ENCODE results near the gene SLC5A10.
"Not testable (repeated sequence)": the region's sequence is repeated elsewhere in the genome, so short reads cannot be mapped to it uniquely, and the experiment has no call there.

The SLC5A10 gene

GRCh38 chr17:19005789-19006430 lies 53.9 kb downstream of the SLC5A10 start:
- no peak for DNase-seq

GRCh38 chr17:19006698-19007097 lies 54.7 kb downstream of the SLC5A10 start:
- DNase-seq: no peak

GRCh38 chr17:19009970-19010369 lies 58.0 kb downstream of the SLC5A10 start:
- DNase-seq: no peak

DNA sequence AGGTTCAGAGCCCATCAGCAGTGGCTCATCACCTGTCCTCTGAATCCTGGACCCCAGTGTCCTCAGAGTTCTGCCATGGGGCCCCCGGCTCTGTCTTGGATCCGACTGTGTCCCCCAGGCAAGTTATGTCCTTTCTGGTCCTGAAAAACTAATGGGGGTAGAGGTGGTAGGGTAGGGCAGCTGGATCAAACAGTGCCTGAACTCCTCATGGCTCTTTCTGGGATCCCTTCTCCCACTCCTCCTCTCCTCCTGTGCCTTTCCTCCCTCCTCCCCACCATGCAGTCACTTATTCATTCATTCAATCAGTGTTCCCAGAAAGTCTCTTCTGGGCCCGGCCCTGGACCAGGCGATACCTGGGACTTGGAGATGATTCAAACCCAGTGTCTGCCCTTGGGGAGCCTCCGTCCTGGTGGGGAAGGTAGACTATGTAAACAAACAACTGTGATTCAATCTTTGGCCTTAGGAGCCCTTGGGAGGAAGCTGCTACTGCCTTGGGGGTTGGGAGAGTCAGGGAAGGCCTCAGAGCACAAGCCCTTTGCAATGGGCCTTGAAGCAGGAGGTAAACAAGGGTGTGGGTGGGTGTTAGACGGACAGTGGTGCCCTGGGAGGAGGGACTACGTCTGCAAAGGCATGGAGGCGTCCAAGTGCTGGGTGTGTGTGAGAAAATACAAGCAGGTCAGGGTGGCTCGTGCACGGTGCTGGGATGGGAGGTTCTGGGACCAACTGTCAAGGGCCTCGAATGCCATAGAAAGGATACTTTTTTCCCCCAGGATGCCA lies 59.0 kb downstream of the SLC5A10 start:
- no peak for DNase-seq

- DNase-seq: no peak
These were observed 59.6 kb downstream of the SLC5A10 start for GRCh38 chr17:19011581-19011980.

- DNase-seq: no peak
These were observed 60.5 kb downstream of the SLC5A10 start for GRCh38 chr17:19012171-19013080.

DNA sequence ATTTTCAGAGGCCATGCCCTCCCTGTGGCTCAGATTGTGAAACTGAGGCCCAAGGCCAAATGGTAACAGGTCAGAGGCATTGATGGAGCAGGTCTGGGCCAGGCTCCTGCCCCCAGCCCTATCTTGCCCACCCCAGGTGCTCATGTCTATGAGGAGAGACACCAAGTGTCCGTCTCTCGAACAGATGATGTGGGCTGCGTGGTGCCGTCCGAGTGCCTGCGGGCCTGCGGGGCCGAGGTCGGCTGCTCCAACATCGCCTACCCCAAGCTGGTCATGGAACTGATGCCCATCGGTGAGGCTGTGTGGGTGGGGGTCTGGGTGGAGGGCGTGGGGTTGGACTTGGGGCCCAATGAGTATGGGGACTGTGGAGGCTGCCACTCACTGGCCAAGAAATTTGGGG lies 61.3 kb downstream of the SLC5A10 start:
- no peak for DNase-seq

DNA sequence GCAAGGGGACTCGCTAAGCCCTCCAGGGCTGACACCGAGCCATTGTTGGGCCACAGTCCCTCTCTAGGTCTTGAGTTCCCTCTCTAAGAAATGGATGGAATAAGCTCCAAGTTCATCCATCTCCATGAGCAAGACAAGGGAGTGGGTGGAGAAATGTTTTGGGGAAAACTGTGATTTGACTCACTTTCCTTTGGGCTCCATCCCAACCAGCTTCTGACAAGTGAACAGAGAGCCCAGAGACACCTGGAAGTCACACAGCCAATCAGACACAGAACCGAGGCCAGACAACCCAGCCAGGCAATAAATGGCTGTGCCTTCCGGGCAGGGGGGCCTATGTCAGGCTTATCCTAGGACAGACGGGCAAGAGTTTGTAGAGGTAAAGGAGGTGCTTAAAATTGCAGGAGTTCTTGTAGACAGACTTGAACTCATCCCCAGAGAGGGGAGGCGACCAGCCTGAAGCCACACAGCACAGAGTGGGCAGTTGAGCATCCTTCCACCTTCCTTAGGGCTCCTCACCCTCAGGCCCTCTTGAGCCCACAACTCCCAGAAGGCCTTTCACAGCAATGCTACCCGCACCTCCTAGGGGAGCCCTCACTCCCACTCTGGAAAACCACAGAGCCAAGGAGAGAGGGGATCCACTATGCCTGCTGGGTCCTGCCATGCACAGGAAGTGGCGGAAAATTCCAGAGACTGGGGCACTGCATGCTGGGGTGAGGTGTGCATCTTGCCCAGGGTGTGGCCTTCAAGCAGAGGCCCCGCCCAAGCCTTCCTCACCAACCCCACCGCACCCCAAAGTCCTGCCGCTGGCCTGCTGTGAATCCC lies 62.1 kb downstream of the SLC5A10 start:
- DNase-seq: no peak

DNA sequence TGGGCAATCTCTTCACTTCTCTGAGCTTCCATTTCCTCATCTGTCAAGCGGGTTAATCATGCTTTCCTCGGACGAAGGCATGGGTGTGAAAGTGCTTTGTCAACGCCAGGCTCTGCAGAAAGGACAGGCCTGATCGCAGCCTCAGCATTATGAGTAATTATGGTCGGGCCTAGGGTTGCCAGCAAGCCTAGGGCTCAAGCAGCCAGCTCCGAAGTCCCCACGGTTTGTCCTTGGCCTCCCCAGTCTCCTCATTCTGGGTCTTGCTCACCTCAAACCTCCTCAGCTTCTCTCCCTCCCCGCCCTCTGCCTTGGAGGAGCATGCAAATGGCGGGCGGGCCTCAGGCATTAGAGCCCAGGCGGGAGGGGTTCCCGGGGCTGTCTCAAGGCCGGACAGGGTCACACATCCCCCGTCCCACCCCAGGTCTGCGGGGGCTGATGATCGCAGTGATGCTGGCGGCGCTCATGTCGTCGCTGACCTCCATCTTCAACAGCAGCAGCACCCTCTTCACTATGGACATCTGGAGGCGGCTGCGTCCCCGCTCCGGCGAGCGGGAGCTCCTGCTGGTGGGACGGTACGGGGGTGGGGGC lies 62.8 kb downstream of the SLC5A10 start:
- no peak for DNase-seq

DNA sequence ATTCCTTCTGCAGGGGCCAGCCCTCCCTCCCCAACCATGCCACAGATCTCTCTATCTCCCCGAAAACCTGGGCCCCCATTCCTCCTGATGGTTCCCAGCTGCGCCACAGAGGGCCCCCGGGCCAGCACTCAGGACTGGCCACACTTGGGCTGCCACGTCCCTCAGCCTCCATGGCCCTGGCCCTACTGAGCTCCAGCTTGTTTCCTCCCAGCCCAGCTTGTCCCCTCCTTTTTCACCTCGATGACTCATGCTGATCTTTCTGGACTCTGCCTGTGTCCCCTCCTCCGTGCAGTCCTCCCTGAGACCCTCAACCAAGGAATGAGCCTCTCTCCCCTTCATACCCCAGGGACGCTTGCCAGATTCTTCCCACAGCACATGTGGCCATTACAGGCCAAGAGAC lies 63.5 kb downstream of the SLC5A10 start:
- DNase-seq: no peak

DNA sequence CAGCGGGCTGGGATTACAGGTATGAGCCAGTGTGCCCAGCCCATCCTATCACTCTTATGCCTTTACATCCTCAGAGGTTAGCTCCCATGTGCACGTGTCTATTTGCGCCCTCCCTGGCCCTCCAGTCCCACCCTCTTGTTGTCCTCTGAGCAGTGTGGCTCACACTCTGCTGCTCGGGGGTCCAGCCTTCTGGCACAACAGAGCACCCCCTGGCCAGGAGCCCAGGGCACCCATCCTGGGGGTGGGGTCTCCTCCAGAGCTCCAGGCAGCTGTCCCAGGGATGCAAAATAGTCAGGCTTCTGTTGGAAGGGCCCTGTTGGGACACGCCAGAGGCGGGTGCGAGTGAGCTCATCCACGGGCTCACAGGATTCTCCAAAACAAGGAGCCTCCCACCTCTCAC lies 64.3 kb downstream of the SLC5A10 start:
- no peak for DNase-seq

- DNase-seq: no peak
These were observed 64.9 kb downstream of the SLC5A10 start for GRCh38 chr17:19016881-19017280.

DNA sequence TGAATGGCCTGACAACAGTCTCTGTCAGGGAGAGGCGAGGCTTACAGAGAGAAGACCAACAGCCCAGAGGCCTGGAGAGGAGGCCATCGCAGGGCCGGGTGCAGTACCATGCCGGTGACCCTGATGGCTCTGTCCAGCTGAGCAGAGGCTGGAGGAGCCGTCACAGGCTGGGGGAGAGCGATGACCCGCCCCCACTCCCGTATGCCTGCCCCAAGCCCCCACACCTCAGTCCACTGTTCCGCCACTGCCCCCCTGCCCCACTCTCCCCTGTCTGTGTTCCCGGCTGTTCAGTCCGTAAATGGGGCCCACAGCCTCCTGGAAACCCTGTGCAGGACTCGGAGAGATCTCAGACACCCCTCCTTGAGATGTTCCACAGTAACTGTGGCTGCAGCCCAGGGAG lies 65.4 kb downstream of the SLC5A10 start:
- DNase-seq: no peak

GRCh38 chr17:19017804-19018599 lies 66.0 kb downstream of the SLC5A10 start:
- no peak for DNase-seq

GRCh38 chr17:19018600-19018950 lies 66.6 kb downstream of the SLC5A10 start:
- no peak for DNase-seq

GRCh38 chr17:19019041-19019941 lies 67.3 kb downstream of the SLC5A10 start:
- no peak for DNase-seq

GRCh38 chr17:19020016-19020415 lies 68.1 kb downstream of the SLC5A10 start:
- no peak for DNase-seq

DNA sequence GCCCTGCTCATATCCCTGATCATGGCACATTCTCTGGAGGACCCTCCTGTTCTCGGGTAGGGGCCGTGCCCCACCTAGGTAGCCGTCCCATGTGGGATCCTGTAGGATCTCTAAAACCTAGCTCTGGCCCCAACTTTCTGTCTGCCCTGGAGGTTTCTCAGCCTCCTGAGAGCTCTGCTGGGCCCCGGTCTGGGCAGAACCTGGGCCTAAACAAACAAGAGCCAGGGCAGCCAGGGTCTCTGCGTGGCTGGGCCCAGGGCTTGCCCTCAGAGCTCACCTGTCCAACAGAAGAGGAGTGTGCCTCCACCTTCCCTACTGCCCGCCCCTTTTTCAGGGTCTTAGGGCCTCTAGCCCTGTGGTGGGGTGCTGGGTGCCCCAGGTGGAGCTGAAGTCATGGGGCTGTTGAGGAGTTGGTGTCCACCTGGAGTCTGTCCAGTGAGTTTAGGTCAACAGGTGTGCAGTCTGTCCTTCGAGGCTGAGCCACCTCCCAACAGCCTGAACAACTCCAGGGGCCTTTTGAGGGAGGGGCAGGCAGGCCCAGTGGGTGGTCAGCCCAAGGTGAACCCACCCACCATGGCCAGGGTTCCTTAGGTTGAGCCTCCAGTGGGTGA lies 69.2 kb downstream of the SLC5A10 start:
- DNase-seq: not testable (repeated sequence)

- DNase-seq: no peak
These were observed 69.7 kb downstream of the SLC5A10 start for GRCh38 chr17:19021622-19022083.

GRCh38 chr17:19022128-19022527 lies 70.2 kb downstream of the SLC5A10 start:
- DNase-seq: no peak

Measured in DMS53 (cell line).